Gastrocnemius medialis (tissue), 4 donors: Measurements from ENCODE around the gene PPM1G. TPM values are rescaled to one million over a fixed set of nuclear protein-coding genes. Genes with fewer than 3 reads are reported as not detected.

Experiments
- ATAC-seq, 2 donors: fragments of 150-250 bp; one replicate each; pipeline ENCODE4 v1.9.1; 2016
- DNase-seq, 2 donors: peaks; one replicate each; pipeline ENCODE4 v3.0.0-alpha.2; 2019
- H3K27ac ChIP-seq, 4 donors: fragments of 200-600 bp; sonication (generic); 1 replicate in 1 of 4; 2 replicates in 3 of 4; pipeline ENCODE4 v1.5.1; 2016 to 2018; ENCODE audit warnings: mild to moderate bottlenecking in 2 of 4, moderate library complexity in 1 of 4
- H3K27me3 ChIP-seq, 3 donors: fragments of 200-600 bp; sonication (generic) in 2 of 3; 1 replicate in 1 of 3; 2 replicates in 2 of 3; pipeline versions ENCODE4 v1.5.1 to v1.6.0; 2016 to 2019; ENCODE audit warnings: mild to moderate bottlenecking in 1 of 3, moderate library complexity in 1 of 3
- H3K36me3 ChIP-seq, 2 donors: fragments of 200-600 bp; sonication (generic) in 1 of 2; one replicate each; pipeline ENCODE4 v1.5.1; 2017 to 2018
- H3K4me1 ChIP-seq, 2 donors: fragments of 200-600 bp; sonication (generic) in 1 of 2; one replicate each; pipeline ENCODE4 v1.5.1; 2016 to 2017; ENCODE audit warnings: mild to moderate bottlenecking in 2 of 2
- H3K4me3 ChIP-seq, 4 donors: fragments of 200-600 bp; sonication (generic) in 3 of 4; 1 replicate in 1 of 4; 2 replicates in 3 of 4; pipeline ENCODE4 v1.5.1; 2016 to 2019; ENCODE audit warnings: mild to moderate bottlenecking in 2 of 4
- H3K9me3 ChIP-seq, 3 donors: fragments of 200-600 bp; sonication (generic) in 2 of 3; 1 replicate in 1 of 3; 2 replicates in 2 of 3; pipeline ENCODE4 v1.5.1; 2016 to 2019
- CTCF ChIP-seq, 5 experiments: fragments of 450-650 bp in 3 of 5; fragments of 200-600 bp in 2 of 5; sonication (generic) in 2 of 5; IDR thresholded peaks in 4 of 5; conservative IDR thresholded peaks in 1 of 5; 1 replicate in 4 of 5; 2 replicates in 1 of 5; pipeline ENCODE4 v1.5.1; 2016 to 2019; ENCODE audit warnings: antibody characterized with exemption in 5 of 5, mild to moderate bottlenecking in 3 of 5, moderate library complexity in 3 of 5
- POLR2A ChIP-seq, 2 donors: fragments of 450-650 bp; IDR thresholded peaks; one replicate each; pipeline ENCODE4 v1.6.1; 2017; ENCODE audit warnings: antibody characterized with exemption in 2 of 2, mild to moderate bottlenecking in 2 of 2, moderate library complexity in 2 of 2
- in situ Hi-C, 4 donors: fragments of 200-750 bp; cut with MboI; loops; one replicate each; pipeline versions ENCODE4 v1.15.0 to v1.8.0; 2017; ENCODE audit warnings: low sequenced_read_pairs in 4 of 4
- intact Hi-C: fragments of 100-400 bp; cut with DNase I; formaldehyde crosslinking; loops from one replicate; pipeline ENCODE4 v1.15.1; 2023; ENCODE audit warnings: low total_unique reads
- total RNA-seq, 4 donors: library from RNA; depleted of rRNA; stranded (reverse); fragments of >200 nt; gene quantifications; one replicate each; pipeline versions ENCODE4 v1.1.0 to v1.2.3, GENCODE V29; 2016

PPM1G gene
- total RNA-seq, 4 donors from 2014 or later = 47.2 to 111 (median 92.2) TPM

GRCh38 chr2:27390822-27391679 is 18.3 kb downstream of the PPM1G start:
- no peaks in the 10 kb centered on the region for H3K4me1 ChIP-seq
- no peaks in the 10 kb centered on the region for H3K27me3 ChIP-seq
- peaks cover 0 to 13% of the 10 kb centered on the region in 2 donors for H3K36me3 ChIP-seq
- DNase-seq = no peak
- ATAC-seq = no peak
- H3K27ac ChIP-seq = no peak overlapping the region
- intact Hi-C loops = no loop called here
- H3K9me3 ChIP-seq = no peaks in the 10 kb centered on the region
- in situ Hi-C loops = no loop called here
- H3K4me3 ChIP-seq = no peak overlapping the region
- TF ChIP-seq CTCF (IDR thresholded peaks at IDR 0.05 in 4 of 5, conservative IDR thresholded peaks at IDR 0.05 in 1 of 5) (no peak), POLR2A (IDR thresholded peaks at IDR 0.05) (no peak)

GRCh38 chr2:27381577-27382181 is 27.7 kb downstream of the PPM1G start:
- Histone ChIP-seq H3K27me3 (no peaks in the 10 kb centered on the region), H3K27ac (peak overlapping the region; percentile 84 to 91 (median 88)), H3K9me3 (no peaks in the 10 kb centered on the region), H3K36me3 (peaks cover 0 to 68% of the 10 kb centered on the region in 2 donors), H3K4me1 (peaks cover 18 to 19% of the 10 kb centered on the region in 2 donors), H3K4me3 (peak overlapping the region in 2 of 4 donors; percentile 59 to 66)
- intact Hi-C loops (loop anchor here (2.0 kb wide), 3 partner anchors 27 to 59 kb away; partner anchors contain the start of genes MPV17, NRBP1 and PPM1G), in situ Hi-C loops (no loop called here)
- DNase-seq (no peak), ATAC-seq (no peak)
- TF ChIP-seq CTCF (IDR thresholded peaks at IDR 0.05 in 4 of 5, conservative IDR thresholded peaks at IDR 0.05 in 1 of 5) (no peak), POLR2A (IDR thresholded peaks at IDR 0.05) (no peak)

- Histone ChIP-seq H3K36me3 (peaks cover 0 to 68% of the 10 kb centered on the region in 2 donors), H3K4me1 (peaks cover 18 to 19% of the 10 kb centered on the region in 2 donors), H3K27me3 (no peaks in the 10 kb centered on the region), H3K9me3 (no peaks in the 10 kb centered on the region), H3K4me3 (peak within 1 kb of the TSS; percentile 59 to 77 (median 70)), H3K27ac (peak within 1 kb of the TSS; percentile 84 to 91 (median 88))
- DNase-seq (peak; percentile 96 to 97), ATAC-seq (peak; percentile 95)
- peak; percentile 63 to 68 for TF ChIP-seq POLR2A (IDR thresholded peaks at IDR 0.05)
- TF ChIP-seq CTCF (IDR thresholded peaks at IDR 0.05 in 4 of 5, conservative IDR thresholded peaks at IDR 0.05 in 1 of 5) = no peak
- intact Hi-C loops (loop anchor here (1.0 to 2.0 kb wide), 4 partner anchors 11 to 58 kb away; partner anchors contain the start of genes EIF2B4, MPV17, NRBP1 and PPM1G), in situ Hi-C loops (no loop called here)
Observed at GRCh38 chr2:27380626-27381545, 28.5 kb downstream of the PPM1G start, which contains the start of gene ZNF513. Gene ZNF513, minus strand, starts transcription at chr2:27380734. Its CDS starts 208 bp downstream, at chr2:27380526.
